Measurements from ENCODE around the gene IL12RB1.

IL12RB1 gene

GRCh38 chr19:18090545-18091216 is 3.9 kb upstream of the IL12RB1 start:
- DNase-seq: peak in 21 of 56 donors; percentile 9 to 53 (median 21)

DNA sequence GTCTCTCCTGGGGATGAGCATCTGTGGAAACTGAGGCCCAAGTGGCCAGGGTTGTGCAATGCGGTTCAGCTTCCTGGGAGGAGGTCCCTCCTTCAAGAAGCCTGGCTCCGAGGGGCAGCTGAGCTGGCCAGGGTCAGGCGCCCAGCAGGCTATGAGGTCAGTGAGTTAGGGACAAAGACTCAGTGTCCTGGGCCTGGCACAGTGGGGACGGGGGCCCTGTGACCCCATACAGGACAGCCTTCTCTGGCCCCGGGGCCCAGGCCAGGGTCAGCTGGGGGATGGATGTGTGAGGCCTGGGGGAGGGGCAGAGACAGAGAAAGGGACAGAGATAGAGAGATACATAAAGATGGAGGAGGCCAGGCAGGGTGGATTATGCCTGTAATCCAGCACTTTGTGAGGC is 3.0 kb upstream of the IL12RB1 start:
- peak in 55 of 56 donors; percentile 34 to 94 (median 84) for DNase-seq

DNA sequence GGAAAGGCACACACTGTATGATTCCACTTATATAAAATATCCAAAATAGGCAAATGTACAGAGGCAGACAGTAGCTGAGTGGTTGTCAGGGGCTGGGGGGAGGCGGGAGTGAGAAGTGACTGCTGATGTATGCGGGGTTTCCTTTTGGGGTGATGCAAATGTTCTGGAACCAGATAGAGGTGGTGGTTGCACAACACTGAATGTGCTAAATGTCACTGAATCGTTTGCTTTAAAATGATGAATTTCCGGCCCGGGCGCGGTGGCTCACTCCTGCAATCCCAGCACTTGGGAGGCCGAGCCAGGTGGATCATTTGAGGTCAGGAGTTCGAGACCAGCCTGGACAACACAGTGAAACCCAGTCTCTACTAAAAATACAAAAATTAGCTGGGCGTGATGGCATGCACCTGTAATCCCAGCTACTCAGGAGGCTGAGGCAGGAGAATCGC is 2.4 kb upstream of the IL12RB1 start:
- peak in 27 of 56 donors; percentile 10 to 67 (median 29) for DNase-seq

DNA sequence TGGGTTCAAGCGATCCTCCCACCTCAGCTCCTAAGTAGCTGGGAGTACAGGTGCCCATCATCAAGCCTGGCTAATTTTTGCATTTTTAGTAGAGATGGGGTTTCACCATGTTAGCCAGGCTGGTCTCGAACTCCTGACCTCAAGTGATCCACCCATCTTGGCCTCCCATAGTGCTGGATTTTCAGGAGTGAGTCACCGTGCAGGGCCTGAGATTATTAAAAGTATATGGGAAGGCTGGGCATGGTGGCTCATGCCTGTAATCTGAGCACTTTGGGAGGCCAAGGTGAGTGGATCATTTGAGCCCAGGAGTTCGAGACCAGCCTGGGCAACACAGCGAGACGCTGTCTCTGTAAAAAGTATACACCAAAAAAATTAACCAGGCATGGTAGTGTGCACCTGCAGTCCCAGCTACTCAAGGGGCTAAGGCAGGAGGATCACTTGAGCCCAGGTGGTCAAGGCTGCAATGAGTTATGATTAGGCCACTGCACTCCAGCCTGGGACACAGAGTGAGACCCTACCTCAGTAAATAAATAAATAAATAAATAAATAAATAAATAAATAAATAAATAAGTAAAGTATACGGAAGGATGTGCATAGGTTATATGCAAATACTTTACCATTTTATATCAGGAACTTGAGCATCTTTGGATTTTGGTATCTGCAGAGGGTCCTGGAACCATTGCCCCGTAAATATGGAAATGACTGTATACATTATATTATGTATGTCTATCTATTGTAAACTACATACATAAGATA is 854 bp downstream of the IL12RB1 start:
- no peak for DNase-seq

DNA sequence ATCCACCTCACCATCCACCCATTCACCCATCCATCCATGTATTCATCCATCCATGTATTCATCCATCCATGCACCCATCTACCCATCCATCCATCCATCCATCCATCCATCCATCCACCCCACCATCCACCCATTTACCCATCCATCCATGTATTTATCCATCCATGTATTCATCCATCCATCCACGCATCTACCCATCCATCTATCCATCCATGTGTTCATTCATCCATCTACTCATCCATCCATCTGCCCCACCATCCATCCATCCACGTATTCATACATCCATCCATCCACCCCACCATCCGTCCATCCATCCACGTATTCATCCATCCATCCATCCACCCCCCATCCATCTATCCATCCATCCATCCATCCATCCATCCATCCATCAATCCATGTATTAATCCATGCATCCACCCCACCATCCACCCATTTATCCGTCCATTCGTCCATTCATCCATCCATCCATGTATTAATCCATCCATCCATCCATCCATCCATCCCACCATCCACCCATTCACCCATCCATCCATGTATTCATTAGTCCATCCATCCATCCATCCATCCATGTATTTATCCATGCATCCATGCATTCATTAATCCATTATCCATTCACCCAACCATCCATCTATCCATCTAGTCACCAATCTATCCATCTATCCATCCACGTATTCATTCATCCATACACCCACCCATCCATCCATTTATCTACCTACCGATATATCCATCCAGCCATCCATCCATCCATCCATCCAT is 2.6 kb downstream of the IL12RB1 start:
- DNase-seq: no peak

DNA sequence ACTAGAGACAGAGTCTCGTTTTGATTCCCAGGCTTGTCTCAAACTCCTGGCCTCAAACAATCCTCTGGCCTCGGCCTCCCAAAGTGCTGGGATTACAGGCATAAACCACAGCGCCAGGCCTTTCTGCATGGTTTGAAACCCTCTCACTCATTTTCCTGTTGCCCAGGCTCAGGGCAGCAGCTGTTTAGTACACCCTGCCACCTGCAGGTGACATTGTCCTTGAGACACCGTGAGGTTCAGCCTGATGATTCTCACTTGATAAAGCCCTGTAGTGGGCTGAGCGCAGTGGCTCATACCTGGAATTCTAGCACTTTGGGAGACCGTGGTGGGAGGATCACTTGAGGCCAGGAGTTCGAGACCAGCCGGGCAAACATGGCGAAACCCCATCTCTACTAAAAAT is 12.5 kb downstream of the IL12RB1 start:
- no peak for DNase-seq

- DNase-seq: no peak
Measured at GRCh38 chr19:18073197-18073596, 13.5 kb downstream of the IL12RB1 start.

GRCh38 chr19:18072335-18072734 is 14.4 kb downstream of the IL12RB1 start:
- DNase-seq: no peak

DNA sequence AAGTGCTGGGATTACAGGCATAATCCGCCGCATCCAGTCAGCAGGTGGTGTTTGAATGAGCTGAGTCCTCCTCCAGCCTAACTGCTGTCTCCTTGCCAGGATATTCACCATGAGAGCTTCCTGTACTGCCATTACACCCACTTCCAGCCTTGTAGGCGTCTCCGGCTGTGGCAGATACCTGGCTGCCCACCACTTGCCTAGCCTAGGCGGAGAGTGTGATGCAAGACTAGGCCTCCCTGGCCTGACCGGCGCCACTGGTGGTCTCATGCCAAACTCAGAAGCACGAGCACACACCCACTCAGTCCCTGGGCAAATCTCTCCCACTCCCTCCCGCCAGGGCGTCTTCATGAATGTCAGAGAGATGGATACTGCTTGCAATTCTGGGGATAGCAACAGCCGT is 16.6 kb downstream of the IL12RB1 start:
- DNase-seq: peak in 3 of 56 donors; percentile 2 to 24 (median 17)

DNA sequence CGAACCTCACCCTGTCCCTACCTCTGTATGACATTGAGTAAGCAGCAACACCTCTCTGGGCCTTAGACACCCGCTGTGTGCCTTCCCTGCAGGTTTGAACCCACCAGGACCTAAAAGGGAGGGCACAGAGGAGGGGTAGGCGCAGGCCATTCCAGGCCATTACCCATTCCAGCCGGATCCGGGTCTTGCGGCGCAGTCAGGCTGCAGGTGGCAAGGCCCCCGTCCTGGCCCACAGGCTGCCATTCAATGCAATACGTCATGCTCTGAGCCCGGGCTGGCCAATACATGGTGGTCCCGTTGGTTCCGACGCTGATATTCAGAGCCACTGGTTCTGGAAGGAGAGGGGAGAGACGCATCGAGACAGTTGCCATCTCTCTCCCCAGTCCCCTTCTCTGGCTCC is 17.4 kb downstream of the IL12RB1 start:
- DNase-seq: no peak

DNA sequence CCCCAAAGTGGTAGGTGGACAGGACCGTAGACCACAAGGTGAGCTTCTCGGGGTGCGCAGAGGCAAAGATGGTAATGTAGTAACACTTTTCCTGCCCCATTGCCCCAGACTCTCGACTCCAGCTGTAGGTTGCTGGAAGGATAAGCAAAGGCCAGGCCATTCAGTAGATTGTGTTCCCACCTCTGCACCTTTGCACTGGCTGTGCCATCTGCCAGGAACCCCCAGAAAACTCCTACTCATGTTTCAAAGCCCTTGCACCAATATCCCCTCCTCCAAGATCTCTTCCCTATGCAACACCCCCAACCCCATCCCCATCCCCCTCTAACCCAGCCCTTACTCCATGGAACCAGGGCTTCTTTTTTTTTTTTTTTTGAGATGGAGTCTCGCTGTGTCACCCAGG is 18.3 kb downstream of the IL12RB1 start:
- no peak for DNase-seq

DNA sequence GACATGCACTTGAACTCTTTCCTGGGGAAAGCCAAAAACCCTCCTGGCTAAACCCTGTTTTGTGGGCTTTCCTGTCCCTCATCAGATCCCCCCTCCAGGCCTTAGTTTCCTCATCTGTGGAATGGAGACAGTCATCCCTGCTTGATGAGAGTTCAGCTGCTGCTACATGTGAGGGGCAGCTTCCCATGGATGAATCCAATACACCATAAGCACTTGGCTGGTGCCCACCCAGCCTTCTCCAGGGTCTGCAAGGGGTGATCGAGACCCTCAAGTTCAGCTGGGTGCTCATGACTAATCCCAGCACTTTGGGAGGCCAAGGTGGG is 21.6 kb downstream of the IL12RB1 start:
- DNase-seq: no peak

DNA sequence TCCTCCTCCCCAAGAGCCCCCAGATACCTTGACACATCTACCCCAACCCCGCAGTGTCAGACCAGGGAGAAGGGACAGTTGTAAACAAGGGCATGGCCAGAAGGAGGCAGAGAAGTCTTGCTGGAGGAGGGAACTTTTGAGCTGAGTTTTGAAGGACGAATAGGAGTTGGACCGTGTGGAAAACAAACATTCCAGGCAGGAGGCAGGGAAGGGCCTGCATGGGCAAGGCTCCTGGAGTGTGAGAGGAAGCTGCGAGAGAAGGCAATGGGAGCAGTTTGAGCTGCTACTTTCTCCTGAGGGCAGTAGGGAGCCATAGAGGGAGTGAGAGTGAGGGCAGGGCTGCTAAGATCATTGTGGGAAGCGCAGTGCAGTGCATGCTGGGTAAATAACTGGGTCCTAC is 23.3 kb downstream of the IL12RB1 start:
- DNase-seq: peak in 2 of 56 donors; percentile 14 to 15

DNA sequence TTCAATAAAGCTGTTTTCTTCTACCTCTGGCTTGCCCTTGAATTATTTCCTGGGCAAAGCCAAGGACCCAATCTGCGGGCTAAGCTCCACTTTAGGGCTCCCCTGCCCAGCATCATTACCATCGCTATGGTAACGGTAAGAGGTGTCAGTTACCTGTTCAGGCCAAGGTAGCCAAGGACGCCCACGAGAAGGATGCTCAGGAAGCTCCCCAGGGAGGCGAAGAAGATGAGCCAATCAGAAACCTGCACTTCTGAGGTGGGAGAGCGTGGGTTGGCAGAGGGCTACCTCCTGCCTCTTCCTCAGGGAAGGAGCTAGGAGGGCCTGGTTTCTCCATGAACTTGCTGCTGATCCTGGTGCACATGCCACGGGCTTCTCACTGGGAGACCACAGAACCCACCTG is 24.7 kb downstream of the IL12RB1 start:
- peak in 2 of 56 donors; percentile 6 to 15 for DNase-seq

DNA sequence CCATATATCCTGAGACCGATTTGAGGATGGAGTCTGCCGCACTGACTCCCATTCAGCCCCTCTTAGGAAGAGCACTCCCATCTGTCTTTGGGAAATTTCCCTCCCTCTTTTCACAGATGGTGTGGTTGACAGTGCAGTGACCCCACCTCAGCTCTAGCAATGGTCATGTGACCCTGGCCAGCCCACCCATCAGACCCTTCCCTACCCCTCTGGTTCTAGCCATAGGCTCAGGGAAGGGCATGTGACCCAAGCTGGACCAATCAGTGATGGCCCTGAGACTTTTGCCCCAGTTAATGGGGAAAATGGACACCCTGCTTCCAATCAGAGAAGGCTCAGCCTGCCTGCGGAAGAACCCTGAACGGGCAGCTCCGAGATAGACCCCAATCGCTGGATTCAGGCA is 26.3 kb downstream of the IL12RB1 start:
- no peak for DNase-seq

DNA sequence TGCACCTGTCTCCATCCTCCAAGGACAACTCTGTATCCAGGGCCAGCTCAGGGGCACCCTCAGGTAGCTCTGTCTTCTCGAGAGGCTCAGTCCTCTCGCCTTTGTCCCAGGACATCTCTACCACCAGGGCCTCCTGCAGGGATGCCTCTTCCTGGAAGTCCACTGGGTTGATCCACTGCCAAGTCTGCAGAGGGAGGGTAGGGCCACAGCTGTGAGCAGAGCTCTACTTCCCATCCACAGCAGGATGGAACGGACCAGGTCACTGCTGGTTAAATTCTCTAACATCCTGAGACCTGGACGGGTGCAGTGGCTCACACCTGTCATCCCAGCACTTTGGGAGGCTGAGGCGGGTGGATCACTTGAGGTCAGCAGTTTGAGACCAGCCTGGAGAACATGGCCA is 26.8 kb downstream of the IL12RB1 start:
- no peak for DNase-seq

GRCh38 chr19:18059297-18059696 is 27.4 kb downstream of the IL12RB1 start:
- no peak for DNase-seq

- DNase-seq: peak in 51 of 56 donors; percentile 19 to 87 (median 70)
Measured at GRCh38 chr19:18058208-18059009, 28.3 kb downstream of the IL12RB1 start.

DNA sequence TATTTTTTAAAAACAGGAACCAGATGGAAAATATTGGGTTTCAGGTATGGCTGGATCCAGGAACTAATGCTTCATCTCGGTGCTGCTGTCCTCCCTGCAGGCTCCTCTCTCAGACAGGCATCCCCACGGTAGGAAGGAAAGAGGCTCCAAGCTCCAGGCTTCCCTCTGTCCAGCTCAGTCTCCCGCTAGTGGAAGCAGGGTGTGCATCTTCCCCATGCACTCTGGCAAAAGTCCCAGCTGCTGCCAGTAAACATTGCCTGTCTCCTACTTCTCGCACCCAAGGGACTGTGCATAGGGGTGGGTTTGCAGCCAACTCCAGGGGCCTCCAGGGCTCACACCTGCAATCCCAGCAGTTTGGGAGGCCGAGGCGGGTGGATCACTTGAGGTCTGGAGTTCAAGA is 29.2 kb downstream of the IL12RB1 start:
- DNase-seq: peak in 47 of 56 donors; percentile 3 to 73 (median 37)

DNA sequence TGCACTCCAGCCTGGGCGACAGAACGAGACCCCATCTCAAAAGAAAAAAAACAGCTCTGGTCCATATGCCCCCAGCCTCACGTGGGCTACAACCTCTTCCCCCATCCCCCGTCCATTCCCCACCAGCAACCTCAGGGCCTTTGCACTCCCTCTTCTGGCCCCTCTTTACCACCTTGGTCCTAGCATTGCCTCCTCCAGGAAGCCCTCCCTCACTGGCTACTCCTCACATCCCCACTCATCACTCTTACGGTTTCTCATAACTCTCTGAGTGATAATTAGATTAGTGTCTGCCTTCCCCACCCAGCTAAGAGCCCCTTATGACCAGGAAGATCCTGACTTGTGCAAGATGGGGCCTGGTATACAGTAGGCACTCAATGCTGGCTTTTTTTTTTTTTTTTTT is 30.8 kb downstream of the IL12RB1 start:
- DNase-seq: no peak

DNA sequence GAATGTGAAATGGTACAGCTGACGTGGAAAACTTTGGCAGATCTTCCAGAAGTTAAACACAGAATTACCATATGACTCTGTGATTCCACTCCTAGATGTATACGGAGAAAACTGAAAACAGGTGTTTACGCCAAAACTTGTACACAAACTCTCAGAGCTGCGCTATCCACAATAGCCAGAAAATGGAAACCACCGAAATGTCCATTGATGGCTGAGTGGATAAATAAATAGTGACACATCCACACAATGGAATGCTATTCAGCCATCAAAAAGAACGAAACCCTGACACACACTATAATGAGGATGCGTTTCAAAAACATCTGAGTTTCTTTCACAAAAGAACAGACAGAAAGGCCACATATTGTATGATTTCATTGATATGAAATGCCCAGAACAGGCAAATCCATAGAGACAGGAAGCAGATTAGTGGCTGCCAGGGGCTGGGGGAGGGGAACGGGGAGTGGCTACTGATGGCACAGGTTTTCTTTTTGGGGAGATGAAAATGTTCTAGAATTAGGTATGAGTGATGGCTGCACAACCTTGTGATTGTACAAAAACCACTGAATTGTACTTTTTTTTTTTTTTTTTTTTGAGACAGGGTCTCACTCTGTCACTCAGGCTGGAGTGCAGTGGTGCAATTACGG is 33.0 kb downstream of the IL12RB1 start:
- DNase-seq: no peak
